Skin epidermis (tissue), 12 donors: ENCODE data around the gene ASCL4.
"Not testable (repeated sequence)": the region's sequence is repeated elsewhere in the genome, so short reads cannot be mapped to it uniquely, and the experiment has no call there.

Experiments
- H3K27ac ChIP-seq, 21 experiments: fragments of 200-600 bp; sonication (generic) in 11 of 21; one replicate each; pipeline ENCODE4 v1.5.0; 2020; ENCODE audit warnings: mild to moderate bottlenecking in 3 of 21, inconsistent platforms in 2 of 21, moderate library complexity in 2 of 21
- H3K4me3 ChIP-seq, 7 experiments: fragments of 200-600 bp; sonication (generic) in 2 of 7; one replicate each; pipeline ENCODE4 v1.5.0; 2020; ENCODE audit warnings: inconsistent platforms in 2 of 7, mild to moderate bottlenecking in 2 of 7, moderate library complexity in 1 of 7

ASCL4 gene

GRCh38 chr12:107774349-107775029 is at the start of gene ASCL4:
Gene ASCL4, plus strand, starts transcription at chr12:107774704. Its CDS starts 515 bp downstream, at chr12:107775219.
- peak within 1 kb of the TSS in 6 of 7 experiments; percentile 5 to 43 (median 18) for H3K4me3 ChIP-seq
- peak within 1 kb of the TSS in 4 of 21 experiments; percentile 18 to 81 (median 53) for H3K27ac ChIP-seq

- H3K4me3 ChIP-seq, H3K27ac ChIP-seq: not testable (repeated sequence)
Measured at GRCh38 chr12:107727327-107727726, 47.2 kb upstream of the ASCL4 start.

GRCh38 chr12:107727742-107728141 is 46.8 kb upstream of the ASCL4 start:
- H3K27ac ChIP-seq, result not testable (repeated sequence)

GRCh38 chr12:107730618-107731341 is 43.7 kb upstream of the ASCL4 start:
- peak overlapping the region in 1 of 21 experiments; percentile 31 for H3K27ac ChIP-seq

More at GRCh38 chr12:107727742-107728141, 46.8 kb upstream of the ASCL4 start:
- not testable (repeated sequence) for H3K4me3 ChIP-seq

GRCh38 chr12:107731366-107731765 is 43.1 kb upstream of the ASCL4 start:
- Histone ChIP-seq H3K27ac (no peak overlapping the region), H3K4me3 (no peak overlapping the region)

More at GRCh38 chr12:107730618-107731341, 43.7 kb upstream of the ASCL4 start:
- no peak overlapping the region for H3K4me3 ChIP-seq

GRCh38 chr12:107732365-107732764 is 42.1 kb upstream of the ASCL4 start:
- no peak overlapping the region for H3K27ac ChIP-seq
- no peak overlapping the region for H3K4me3 ChIP-seq

GRCh38 chr12:107734139-107734538 is 40.4 kb upstream of the ASCL4 start:
- Histone ChIP-seq H3K4me3 (no peak overlapping the region), H3K27ac (no peak overlapping the region)

GRCh38 chr12:107735763-107736162 is 38.7 kb upstream of the ASCL4 start:
- Histone ChIP-seq H3K27ac (no peak overlapping the region), H3K4me3 (no peak overlapping the region)

GRCh38 chr12:107736914-107737313 is 37.6 kb upstream of the ASCL4 start:
- Histone ChIP-seq H3K27ac (peak overlapping the region in 1 of 21 experiments; percentile 59), H3K4me3 (no peak overlapping the region)

- Histone ChIP-seq H3K4me3 (no peak overlapping the region), H3K27ac (peak overlapping the region in 4 of 21 experiments; percentile 6 to 55 (median 13))
Measured at GRCh38 chr12:107748472-107748871, 26.0 kb upstream of the ASCL4 start.

- H3K27ac ChIP-seq, result peak overlapping the region in 5 of 21 experiments; percentile 13 to 55 (median 46)
- no peak overlapping the region for H3K4me3 ChIP-seq
Measured at GRCh38 chr12:107749083-107749482, 25.4 kb upstream of the ASCL4 start.

- H3K27ac ChIP-seq, result peak overlapping the region in 17 of 21 experiments; percentile 5 to 94 (median 86)
- H3K4me3 ChIP-seq, result peak overlapping the region in 6 of 7 experiments; percentile 71 to 89 (median 86)
Measured at GRCh38 chr12:107759410-107759809, 15.1 kb upstream of the ASCL4 start.

- Histone ChIP-seq H3K4me3 (peak overlapping the region; percentile 71 to 89 (median 87)), H3K27ac (peak overlapping the region; percentile 47 to 94 (median 86))
Measured at GRCh38 chr12:107760207-107760808, 14.2 kb upstream of the ASCL4 start.

GRCh38 chr12:107760809-107761501 is 13.5 kb upstream of the ASCL4 start, which contains the start of gene PRDM4:
Gene PRDM4, minus strand, starts transcription at chr12:107761137. Its CDS starts 622 bp downstream, at chr12:107760515.
- peak within 1 kb of the TSS; percentile 71 to 89 (median 87) for H3K4me3 ChIP-seq
- peak within 1 kb of the TSS; percentile 47 to 94 (median 86) for H3K27ac ChIP-seq

GRCh38 chr12:107761502-107761904 is 13.0 kb upstream of the ASCL4 start:
- peak overlapping the region in 17 of 21 experiments; percentile 2 to 90 (median 58) for H3K27ac ChIP-seq
- peak overlapping the region; percentile 71 to 89 (median 87) for H3K4me3 ChIP-seq

GRCh38 chr12:107762874-107763273 is 11.6 kb upstream of the ASCL4 start:
- H3K4me3 ChIP-seq, result no peak overlapping the region

GRCh38 chr12:107764626-107765025 is 9.9 kb upstream of the ASCL4 start:
- Histone ChIP-seq H3K27ac (no peak overlapping the region), H3K4me3 (no peak overlapping the region)

More at GRCh38 chr12:107762874-107763273, 11.6 kb upstream of the ASCL4 start:
- H3K27ac ChIP-seq, result no peak overlapping the region

- Histone ChIP-seq H3K4me3 (no peak overlapping the region), H3K27ac (no peak overlapping the region)
Measured at GRCh38 chr12:107765316-107765715, 9.2 kb upstream of the ASCL4 start.

GRCh38 chr12:107767466-107767865 is 7.0 kb upstream of the ASCL4 start:
- Histone ChIP-seq H3K27ac (no peak overlapping the region), H3K4me3 (no peak overlapping the region)
